Measurements from ENCODE around the gene GAREM2. TPM values are rescaled to one million over a fixed set of nuclear protein-coding genes. Genes with fewer than 3 reads are reported as not detected.

The GAREM2 gene
- total and polyA plus RNA-seq, 4 donors = 0.08 to 0.28 (median 0.16) TPM

GRCh38 chr2:26157580-26157979, 15.3 kb upstream of the GAREM2 start:
- 95% methylated on average over 5 of the region's 5 CpGs for WGBS
- no peaks in the 10 kb centered on the region for H3K4me1 ChIP-seq (ENCODE audit: control insufficient read depth in 4 of 4, insufficient read depth in 4 of 4, low read length in 3 of 4)
- no peak for DNase-seq (ENCODE audit: low spot score)

GRCh38 chr2:26161926-26162325, 11.0 kb upstream of the GAREM2 start:
- TF ChIP-seq GABPA (IDR thresholded peaks at IDR 0.05 in 1 of 2, conservative IDR thresholded peaks at IDR 0.05 in 1 of 2) (no peak), HNF4A (conservative IDR thresholded peaks at IDR 0.05) (no peak), TAF1 (conservative IDR thresholded peaks at IDR 0.05) (no peak), ZBTB33 (IDR thresholded peaks at IDR 0.05) (no peak), HNF4G (IDR thresholded peaks at IDR 0.05) (no peak), ATF3 (IDR thresholded peaks at IDR 0.05) (no peak), RAD21 (IDR thresholded peaks at IDR 0.05) (no peak), FOXA1 (IDR thresholded peaks at IDR 0.05) (no peak), JUND (IDR thresholded peaks at IDR 0.05) (no peak), FOXA2 (IDR thresholded peaks at IDR 0.05) (no peak), NR2F2 (IDR thresholded peaks at IDR 0.05) (no peak), CTCF (IDR thresholded peaks at IDR 0.05; ENCODE audit: low read depth, low read length, missing input control) (no peak), SP1 (IDR thresholded peaks at IDR 0.05) (no peak), YY1 (IDR thresholded peaks at IDR 0.05) (no peak), EGR1 (IDR thresholded peaks at IDR 0.05; ENCODE audit: low read depth in 2 of 2) (no peak), RXRA (IDR thresholded peaks at IDR 0.05) (no peak)
- TF ChIP-seq, protein P1, sequence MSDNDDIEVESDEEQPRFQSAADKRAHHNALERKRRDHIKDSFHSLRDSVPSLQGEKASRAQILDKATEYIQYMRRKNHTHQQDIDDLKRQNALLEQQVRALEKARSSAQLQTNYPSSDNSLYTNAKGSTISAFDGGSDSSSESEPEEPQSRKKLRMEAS (IDR thresholded peaks at IDR 0.05) = no peak
- TF ChIP-seq, protein P2, sequence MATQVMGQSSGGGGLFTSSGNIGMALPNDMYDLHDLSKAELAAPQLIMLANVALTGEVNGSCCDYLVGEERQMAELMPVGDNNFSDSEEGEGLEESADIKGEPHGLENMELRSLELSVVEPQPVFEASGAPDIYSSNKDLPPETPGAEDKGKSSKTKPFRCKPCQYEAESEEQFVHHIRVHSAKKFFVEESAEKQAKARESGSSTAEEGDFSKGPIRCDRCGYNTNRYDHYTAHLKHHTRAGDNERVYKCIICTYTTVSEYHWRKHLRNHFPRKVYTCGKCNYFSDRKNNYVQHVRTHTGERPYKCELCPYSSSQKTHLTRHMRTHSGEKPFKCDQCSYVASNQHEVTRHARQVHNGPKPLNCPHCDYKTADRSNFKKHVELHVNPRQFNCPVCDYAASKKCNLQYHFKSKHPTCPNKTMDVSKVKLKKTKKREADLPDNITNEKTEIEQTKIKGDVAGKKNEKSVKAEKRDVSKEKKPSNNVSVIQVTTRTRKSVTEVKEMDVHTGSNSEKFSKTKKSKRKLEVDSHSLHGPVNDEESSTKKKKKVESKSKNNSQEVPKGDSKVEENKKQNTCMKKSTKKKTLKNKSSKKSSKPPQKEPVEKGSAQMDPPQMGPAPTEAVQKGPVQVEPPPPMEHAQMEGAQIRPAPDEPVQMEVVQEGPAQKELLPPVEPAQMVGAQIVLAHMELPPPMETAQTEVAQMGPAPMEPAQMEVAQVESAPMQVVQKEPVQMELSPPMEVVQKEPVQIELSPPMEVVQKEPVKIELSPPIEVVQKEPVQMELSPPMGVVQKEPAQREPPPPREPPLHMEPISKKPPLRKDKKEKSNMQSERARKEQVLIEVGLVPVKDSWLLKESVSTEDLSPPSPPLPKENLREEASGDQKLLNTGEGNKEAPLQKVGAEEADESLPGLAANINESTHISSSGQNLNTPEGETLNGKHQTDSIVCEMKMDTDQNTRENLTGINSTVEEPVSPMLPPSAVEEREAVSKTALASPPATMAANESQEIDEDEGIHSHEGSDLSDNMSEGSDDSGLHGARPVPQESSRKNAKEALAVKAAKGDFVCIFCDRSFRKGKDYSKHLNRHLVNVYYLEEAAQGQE (IDR thresholded peaks at IDR 0.05) = no peak
- Histone ChIP-seq H3K27ac (ENCODE audit: low read depth in 1 of 2, low read length in 2 of 2) (no peak overlapping the region), H3K9ac (ENCODE audit: low read depth in 1 of 2, low read length in 2 of 2) (no peak overlapping the region), H3K4me1 (ENCODE audit: control insufficient read depth in 4 of 4, insufficient read depth in 4 of 4, low read length in 3 of 4) (peaks cover 0 to 2% (median 0%) of the 10 kb centered on the region in 4 donors), H3K36me3 (ENCODE audit: control insufficient read depth in 4 of 4, insufficient read depth in 3 of 4, low read depth in 1 of 4, low read length in 3 of 4) (no peaks in the 10 kb centered on the region), H3K4me3 (ENCODE audit: low read depth in 1 of 3, low read length in 3 of 3) (no peak overlapping the region), H3K9me3 (ENCODE audit: control insufficient read depth in 4 of 4, low read length in 3 of 4) (no peaks in the 10 kb centered on the region), H3K27me3 (ENCODE audit: control insufficient read depth in 4 of 4, insufficient read depth in 4 of 4, low read length in 3 of 4) (no peaks in the 10 kb centered on the region)
- no peak for DNase-seq (ENCODE audit: low spot score)
- WGBS = 94% methylated on average over 7 of the region's 7 CpGs

More at GRCh38 chr2:26157580-26157979, 15.3 kb upstream of the GAREM2 start:
- Histone ChIP-seq H3K9ac (ENCODE audit: low read depth in 1 of 2, low read length in 2 of 2) (no peak overlapping the region), H3K9me3 (ENCODE audit: control insufficient read depth in 4 of 4, low read length in 3 of 4) (no peaks in the 10 kb centered on the region), H3K4me3 (ENCODE audit: low read depth in 1 of 3, low read length in 3 of 3) (no peak overlapping the region), H3K27me3 (ENCODE audit: control insufficient read depth in 4 of 4, insufficient read depth in 4 of 4, low read length in 3 of 4) (no peaks in the 10 kb centered on the region), H3K27ac (ENCODE audit: low read depth in 1 of 2, low read length in 2 of 2) (no peak overlapping the region), H3K36me3 (ENCODE audit: control insufficient read depth in 4 of 4, insufficient read depth in 3 of 4, low read depth in 1 of 4, low read length in 3 of 4) (no peaks in the 10 kb centered on the region)
- TF ChIP-seq JUND (IDR thresholded peaks at IDR 0.05) (no peak), NR2F2 (IDR thresholded peaks at IDR 0.05) (no peak)
- TF ChIP-seq, protein P2 (IDR thresholded peaks at IDR 0.05) = no peak
